Cardiac fibroblast (primary cell): ENCODE data around the gene FHOD3.

Experiments used
- DNase-seq, 2 donors: peaks; one replicate each; pipeline versions ENCODE4 v3.0.0 to v3.0.0-alpha.2; 2010; ENCODE audit warnings: low read depth in 2 of 2
- H3K4me3 ChIP-seq, 2 donors: replicated peaks in 1 of 2; 1 replicate in 1 of 2; 2 replicates in 1 of 2; pipeline ENCODE4 v1.5.1; 2011; ENCODE audit warnings: low read depth in 2 of 2, low read length in 2 of 2, mild to moderate bottlenecking in 2 of 2, moderate library complexity in 1 of 2
- CTCF ChIP-seq: IDR thresholded peaks from one replicate; pipeline ENCODE4 v1.5.1; 2011; ENCODE audit warnings: low read depth, mild to moderate bottlenecking, low read length, inconsistent platforms

The FHOD3 gene

GRCh38 chr18:36297417-36298125, at the start of gene FHOD3:
FHOD3 (plus strand) TSS chr18:36297713; CDS start chr18:36297836, 123 bp downstream.
- TF ChIP-seq CTCF = no peak
- peak within 1 kb of the TSS; percentile 58 to 67 for H3K4me3 ChIP-seq
- DNase-seq = peak; percentile 55 to 66

GRCh38 chr18:36249392-36249791, 48.1 kb upstream of the FHOD3 start:
- H3K4me3 ChIP-seq = no peak overlapping the region
- TF ChIP-seq CTCF = no peak
- no peak for DNase-seq

GRCh38 chr18:36250827-36251226, 46.7 kb upstream of the FHOD3 start:
- H3K4me3 ChIP-seq = no peak overlapping the region
- DNase-seq = no peak
- TF ChIP-seq CTCF = no peak

- no peak for DNase-seq
- no peak overlapping the region for H3K4me3 ChIP-seq
- no peak for TF ChIP-seq CTCF
Observed at GRCh38 chr18:36255072-36255698, 42.3 kb upstream of the FHOD3 start.

- no peak for TF ChIP-seq CTCF
- no peak for DNase-seq
- no peak overlapping the region for H3K4me3 ChIP-seq
Observed at GRCh38 chr18:36256094-36256493, 41.4 kb upstream of the FHOD3 start.

- no peak overlapping the region for H3K4me3 ChIP-seq
- DNase-seq = no peak
- TF ChIP-seq CTCF = no peak
Observed at GRCh38 chr18:36262971-36263370, 34.5 kb upstream of the FHOD3 start.
